Right atrium auricular region (tissue), 2 donors: ENCODE measurements around the gene ADPRS. TPM values are rescaled to one million over a fixed set of nuclear protein-coding genes. Genes with fewer than 3 reads are reported as not detected.

Experiments
- DNase-seq: peaks from one replicate; pipeline ENCODE4 v3.0.0-alpha.2; 2019; ENCODE audit warnings: low spot score
- H3K27ac ChIP-seq, 2 donors: fragments of 200-600 bp; sonication (generic); 1 replicate in 1 of 2; 2 replicates in 1 of 2; pipeline ENCODE4 v1.5.1; 2016 to 2019
- H3K27me3 ChIP-seq, 2 donors: fragments of 200-600 bp; sonication (generic); one replicate each; pipeline versions ENCODE4 v1.5.1 to v1.6.0; 2017 to 2019
- H3K36me3 ChIP-seq: fragments of 200-600 bp; sonication (generic); one replicate; pipeline ENCODE4 v1.5.1; 2016
- H3K4me1 ChIP-seq, 2 donors: fragments of 200-600 bp; sonication (generic); one replicate each; pipeline versions ENCODE4 v1.5.1 to v1.6.0; 2017 to 2019
- H3K4me3 ChIP-seq, 2 donors: fragments of 200-600 bp; sonication (generic); 1 replicate in 1 of 2; 2 replicates in 1 of 2; pipeline ENCODE4 v1.5.1; 2017 to 2019; ENCODE audit warnings: mild to moderate bottlenecking in 1 of 2, moderate library complexity in 1 of 2
- H3K9me3 ChIP-seq, 2 donors: fragments of 200-600 bp; sonication (generic); one replicate each; pipeline ENCODE4 v1.5.1; 2019
- CTCF ChIP-seq, 2 donors: fragments of 200-600 bp; sonication (generic); IDR thresholded peaks; one replicate each; pipeline ENCODE4 v1.5.1; 2019; ENCODE audit warnings: antibody characterized with exemption in 2 of 2
- total RNA-seq, 2 donors: library from RNA; depleted of rRNA; stranded (reverse); fragments of >200 nt; gene quantifications; one replicate each; pipeline ENCODE4 v1.1.0, GENCODE V29; 2016

The ADPRS gene
- total RNA-seq, 2 donors from 2014 or later = 24.3 to 25.6 TPM

- DNase-seq = no peak
Observed at GRCh38 chr1:36097693-36098585, 9.2 kb downstream of the ADPRS start.

GRCh38 chr1:36098650-36099365 lies 10.1 kb downstream of the ADPRS start:
- no peak for DNase-seq
- H3K9me3 ChIP-seq = no peaks in the 10 kb centered on the region
- H3K4me1 ChIP-seq = peaks cover 0 to 12% of the 10 kb centered on the region in 2 donors
- no peak overlapping the region for H3K4me3 ChIP-seq
- no peaks in the 10 kb centered on the region for H3K27me3 ChIP-seq
- peaks cover 9% of the 10 kb centered on the region for H3K36me3 ChIP-seq
- TF ChIP-seq CTCF (IDR thresholded peaks at IDR 0.05) = no peak
- H3K27ac ChIP-seq = no peak overlapping the region

More at GRCh38 chr1:36097693-36098585, 9.2 kb downstream of the ADPRS start:
- H3K4me1 ChIP-seq = peaks cover 0 to 12% of the 10 kb centered on the region in 2 donors
- H3K27me3 ChIP-seq = no peaks in the 10 kb centered on the region
- peaks cover 17% of the 10 kb centered on the region for H3K36me3 ChIP-seq
- no peaks in the 10 kb centered on the region for H3K9me3 ChIP-seq
- H3K27ac ChIP-seq = no peak overlapping the region
- H3K4me3 ChIP-seq = no peak overlapping the region
- no peak for TF ChIP-seq CTCF (IDR thresholded peaks at IDR 0.05)

- H3K4me1 ChIP-seq = peaks cover 0 to 12% of the 10 kb centered on the region in 2 donors
- H3K4me3 ChIP-seq = no peak overlapping the region
- TF ChIP-seq CTCF (IDR thresholded peaks at IDR 0.05) = peak; percentile 73 to 81
- H3K27me3 ChIP-seq = no peaks in the 10 kb centered on the region
- no peak overlapping the region for H3K27ac ChIP-seq
- H3K9me3 ChIP-seq = no peaks in the 10 kb centered on the region
- DNase-seq = peak; percentile 81
- peaks cover 3% of the 10 kb centered on the region for H3K36me3 ChIP-seq
Observed at GRCh38 chr1:36099681-36100341, 11.1 kb downstream of the ADPRS start.

- H3K4me1 ChIP-seq = peaks cover 0 to 12% of the 10 kb centered on the region in 2 donors
- H3K9me3 ChIP-seq = no peaks in the 10 kb centered on the region
- no peak overlapping the region for H3K4me3 ChIP-seq
- TF ChIP-seq CTCF (IDR thresholded peaks at IDR 0.05) = no peak
- no peaks in the 10 kb centered on the region for H3K36me3 ChIP-seq
- DNase-seq = no peak
- H3K27ac ChIP-seq = no peak overlapping the region
- H3K27me3 ChIP-seq = no peaks in the 10 kb centered on the region
Observed at GRCh38 chr1:36100376-36100775, 11.7 kb downstream of the ADPRS start.

GRCh38 chr1:36101546-36101945 lies 12.9 kb downstream of the ADPRS start:
- no peak for TF ChIP-seq CTCF (IDR thresholded peaks at IDR 0.05)
- Histone ChIP-seq H3K4me1 (peaks cover 0 to 12% of the 10 kb centered on the region in 2 donors), H3K4me3 (no peak overlapping the region), H3K9me3 (no peaks in the 10 kb centered on the region), H3K27ac (no peak overlapping the region), H3K36me3 (no peaks in the 10 kb centered on the region), H3K27me3 (no peaks in the 10 kb centered on the region)
- DNase-seq = no peak
